Activated CD4-positive, alpha-beta T cell treated with anti-CD3 and anti-CD28 coated beads for 24 hours (primary cell): ENCODE results near the gene USP32.
"Not testable (repeated sequence)": the region's sequence is repeated elsewhere in the genome, so short reads cannot be mapped to it uniquely, and the experiment has no call there.

Experiments used
- DNase-seq, 2 donors: peaks; one replicate each; pipeline ENCODE4 v3.0.0-alpha.2; 2020; ENCODE audit warnings: low read depth in 2 of 2

The USP32 gene

GRCh38 chr17:60403523-60403810 is 11.5 kb upstream of the USP32 start:
- DNase-seq = no peak

GRCh38 chr17:60401819-60402218 is 9.9 kb upstream of the USP32 start:
- DNase-seq = no peak

GRCh38 chr17:60398227-60398959 is 6.5 kb upstream of the USP32 start:
- no peak for DNase-seq

- no peak for DNase-seq
Measured at GRCh38 chr17:60396412-60396811, 4.5 kb upstream of the USP32 start.

- DNase-seq = no peak
Measured at GRCh38 chr17:60395508-60396065, 3.7 kb upstream of the USP32 start.

DNA sequence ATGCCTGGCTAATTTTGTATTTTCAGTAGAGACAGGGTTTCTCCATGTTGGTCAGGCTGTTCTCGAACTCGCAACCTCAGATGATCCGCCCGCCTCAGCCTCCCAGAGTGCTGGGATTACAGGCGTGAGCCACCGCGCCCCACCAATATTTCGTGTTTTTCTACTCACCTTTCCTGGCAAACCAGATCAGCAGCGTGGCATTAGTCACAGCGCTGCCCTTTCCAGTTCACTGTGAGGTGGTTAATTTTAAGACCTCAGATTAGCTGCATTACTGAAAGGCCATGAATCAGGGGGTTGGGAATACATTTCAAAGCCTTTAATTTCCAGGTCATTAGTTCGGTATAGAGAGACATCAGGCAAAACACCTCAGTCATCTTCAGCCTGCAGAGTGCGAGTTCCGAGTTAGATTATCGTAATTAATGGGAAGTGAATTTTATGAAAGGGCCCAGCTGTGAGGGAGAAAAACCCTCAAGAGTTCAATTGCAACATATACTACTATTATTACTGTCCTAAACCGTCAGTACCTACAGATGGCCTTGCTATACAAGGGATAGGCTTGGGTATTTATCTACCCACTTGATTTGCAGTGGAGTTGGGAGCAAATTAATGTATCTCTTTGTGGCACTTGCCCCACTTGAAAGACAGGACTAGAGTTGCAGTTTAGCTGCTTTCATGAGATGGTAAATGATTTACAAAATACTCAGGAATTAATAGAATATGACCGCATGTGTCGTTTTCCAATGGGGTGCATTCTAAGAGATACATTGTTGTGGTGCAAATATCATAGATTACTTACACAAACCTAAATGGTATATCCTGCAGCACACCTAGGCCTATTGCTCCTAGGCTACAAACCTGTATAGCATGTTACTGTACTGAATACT is 2.1 kb upstream of the USP32 start:
- DNase-seq = no peak

DNA sequence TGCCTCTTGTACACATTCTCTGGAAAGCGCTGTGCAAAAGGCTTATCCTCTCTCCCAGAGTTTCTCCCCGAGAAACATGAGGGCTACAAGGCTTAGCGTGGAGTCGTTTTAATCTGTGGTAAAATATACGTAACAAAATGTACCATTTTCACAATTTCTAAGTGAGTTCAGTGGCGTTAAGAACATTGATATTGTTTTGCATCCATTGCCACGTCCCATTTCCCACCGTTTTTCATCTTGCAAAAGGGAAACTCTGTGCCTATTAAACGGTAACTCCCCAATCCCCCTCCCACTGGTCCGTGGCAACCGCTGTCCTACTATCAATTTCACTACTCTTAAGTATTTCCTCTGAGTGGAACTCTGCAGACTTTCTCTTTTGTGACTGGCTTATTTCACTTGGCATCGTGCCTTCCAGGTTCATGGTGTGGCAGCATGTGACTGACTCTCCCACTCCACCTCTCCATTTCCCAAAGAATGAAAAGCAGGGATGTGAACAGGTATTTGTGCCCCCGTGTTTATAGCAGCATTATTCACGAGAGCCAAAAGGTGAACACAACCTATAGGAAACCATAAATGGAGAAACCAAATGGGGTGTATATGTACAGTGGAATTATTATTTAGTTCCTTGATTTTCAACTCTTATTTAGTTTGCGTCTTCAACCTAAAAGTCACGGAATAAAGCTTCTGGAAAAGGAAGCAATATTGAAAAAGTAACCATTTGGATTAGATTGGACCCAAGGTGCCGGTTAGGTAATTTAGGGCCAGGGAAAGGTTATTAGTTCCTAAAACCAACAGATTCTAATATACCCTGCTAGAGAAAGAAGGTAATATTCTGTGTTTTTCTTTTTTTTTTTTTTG is 1.1 kb upstream of the USP32 start:
- DNase-seq = no peak

- DNase-seq = no peak
Measured at GRCh38 chr17:60391471-60392041, 377 bp downstream of the USP32 start.

DNA sequence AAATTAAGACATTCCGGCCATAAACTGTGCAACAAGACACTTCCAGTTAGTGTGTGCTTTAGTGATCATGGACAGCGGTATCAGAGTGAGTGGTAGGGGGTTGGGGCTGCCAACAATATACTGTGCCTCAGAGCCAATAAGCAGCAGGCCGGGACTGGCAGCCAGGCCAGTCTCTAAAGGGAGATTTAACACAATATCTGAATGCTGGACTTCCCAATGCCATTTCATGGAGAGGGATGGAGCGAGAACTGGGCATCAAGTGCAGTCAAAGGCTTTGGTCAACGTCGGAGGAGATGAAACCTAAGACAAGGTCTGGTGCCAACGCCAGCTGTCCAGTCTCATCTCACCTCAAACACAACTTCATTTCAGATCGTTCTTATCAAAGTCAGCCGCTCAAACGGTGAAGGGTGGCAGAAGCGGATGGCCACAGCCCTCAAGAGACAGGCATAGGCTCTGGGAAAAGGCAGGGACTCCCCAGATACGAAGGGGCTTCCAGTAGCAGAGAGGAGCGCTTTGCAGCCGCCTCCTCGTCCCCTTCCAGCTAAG is 935 bp downstream of the USP32 start:
- DNase-seq = no peak

DNA sequence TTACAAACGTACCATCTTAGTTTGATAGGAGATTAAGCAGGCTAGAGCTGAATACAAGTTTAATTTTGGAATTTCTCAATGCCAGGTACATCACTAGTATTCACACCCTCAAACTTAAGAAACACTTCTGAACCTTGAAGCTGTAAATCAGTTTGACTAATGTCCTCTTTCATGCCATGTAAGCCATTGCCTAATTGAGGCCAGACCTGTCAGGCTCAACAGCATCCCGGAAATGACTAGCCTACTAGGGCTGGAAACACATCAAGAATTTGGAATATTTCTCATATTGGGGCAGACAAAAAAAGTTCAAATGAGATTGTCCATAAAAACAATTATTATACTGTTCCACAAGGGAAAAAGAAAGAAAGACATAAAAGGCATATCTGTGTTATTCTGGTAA is 1.7 kb downstream of the USP32 start:
- no peak for DNase-seq

GRCh38 chr17:60388742-60389141 is 3.2 kb downstream of the USP32 start:
- no peak for DNase-seq

DNA sequence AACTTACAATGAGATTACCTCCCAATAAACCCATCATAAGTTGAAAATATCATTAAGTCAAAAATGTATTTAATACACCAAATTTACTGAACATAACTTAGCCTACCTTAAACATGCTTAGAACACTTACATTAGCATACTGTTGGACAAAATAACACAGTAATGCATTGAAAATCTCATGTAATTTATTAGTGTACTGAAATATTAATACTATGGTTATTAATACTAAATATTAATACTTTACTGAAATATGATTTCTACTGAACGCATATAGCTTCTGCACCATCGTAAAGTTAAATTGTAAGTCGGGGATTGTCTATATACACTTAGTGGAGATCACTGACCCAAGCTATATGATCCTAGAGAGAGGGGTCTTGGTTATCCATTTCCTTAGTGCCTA is 4.3 kb downstream of the USP32 start:
- no peak for DNase-seq

DNA sequence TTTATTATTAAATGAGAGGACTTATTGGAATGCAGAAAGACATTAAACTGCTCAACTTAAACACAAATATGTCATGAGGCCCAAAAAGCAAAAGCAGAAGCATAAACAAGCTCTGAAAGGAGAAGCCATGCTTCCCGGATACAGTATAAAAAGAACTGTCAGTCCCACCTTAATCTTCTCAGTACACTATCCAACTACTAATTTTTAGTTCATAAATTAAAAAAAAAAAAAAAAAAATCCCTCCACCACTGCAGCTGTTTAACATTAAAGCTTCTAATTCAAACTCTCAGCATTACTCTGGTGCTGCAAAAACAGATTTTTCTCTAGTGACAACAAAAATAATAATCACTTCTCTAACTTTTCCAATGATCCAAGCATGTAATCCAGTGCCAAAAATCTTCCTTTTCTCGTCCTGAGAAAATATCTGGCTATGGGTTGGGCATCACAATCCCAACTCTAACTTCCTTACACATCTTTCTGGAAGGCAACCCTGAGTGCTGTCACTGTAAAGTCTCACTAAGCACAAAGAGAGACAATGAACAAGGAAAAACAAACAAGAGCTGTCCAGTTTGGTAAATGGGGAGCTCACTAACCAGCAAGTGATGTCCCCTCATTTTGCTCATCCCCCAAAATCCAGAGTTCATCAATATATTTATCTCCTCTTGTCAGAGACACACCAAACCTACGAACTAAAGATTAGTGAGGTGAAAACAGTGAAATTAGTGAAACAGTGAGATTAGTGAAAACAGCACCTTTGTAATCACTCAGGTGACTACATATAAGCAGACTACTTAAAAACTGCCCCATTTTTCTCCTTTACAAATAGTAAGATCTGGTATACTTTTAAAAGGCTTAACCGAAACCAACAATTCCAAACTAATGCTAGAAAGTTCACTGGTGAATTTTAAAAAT is 5.5 kb downstream of the USP32 start:
- DNase-seq = no peak

GRCh38 chr17:60384921-60385320 is 7.0 kb downstream of the USP32 start:
- DNase-seq = not testable (repeated sequence)

- no peak for DNase-seq
Measured at GRCh38 chr17:60383379-60383778, 8.6 kb downstream of the USP32 start.

GRCh38 chr17:60381958-60382357 is 10.0 kb downstream of the USP32 start:
- DNase-seq = no peak

- not testable (repeated sequence) for DNase-seq
Measured at GRCh38 chr17:60379461-60379860, 12.5 kb downstream of the USP32 start.

DNA sequence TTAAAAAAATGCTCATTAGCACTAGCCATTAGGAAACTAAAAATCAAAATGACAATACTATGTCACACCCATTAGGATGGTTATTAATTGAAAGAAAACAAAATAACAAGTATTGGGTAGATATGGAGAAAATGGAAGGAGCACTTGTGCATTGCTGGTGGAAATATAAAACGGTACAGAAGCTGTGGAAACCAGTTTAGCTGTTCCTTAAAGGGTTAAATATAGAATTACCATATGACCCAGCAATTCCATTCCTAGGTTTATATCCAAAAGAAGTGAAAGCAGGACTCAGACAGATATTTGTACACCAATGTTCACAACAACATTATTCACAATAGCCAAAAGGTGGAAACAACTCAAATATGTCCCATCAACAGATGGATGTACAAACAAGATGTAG is 13.7 kb downstream of the USP32 start:
- DNase-seq = not testable (repeated sequence)

DNA sequence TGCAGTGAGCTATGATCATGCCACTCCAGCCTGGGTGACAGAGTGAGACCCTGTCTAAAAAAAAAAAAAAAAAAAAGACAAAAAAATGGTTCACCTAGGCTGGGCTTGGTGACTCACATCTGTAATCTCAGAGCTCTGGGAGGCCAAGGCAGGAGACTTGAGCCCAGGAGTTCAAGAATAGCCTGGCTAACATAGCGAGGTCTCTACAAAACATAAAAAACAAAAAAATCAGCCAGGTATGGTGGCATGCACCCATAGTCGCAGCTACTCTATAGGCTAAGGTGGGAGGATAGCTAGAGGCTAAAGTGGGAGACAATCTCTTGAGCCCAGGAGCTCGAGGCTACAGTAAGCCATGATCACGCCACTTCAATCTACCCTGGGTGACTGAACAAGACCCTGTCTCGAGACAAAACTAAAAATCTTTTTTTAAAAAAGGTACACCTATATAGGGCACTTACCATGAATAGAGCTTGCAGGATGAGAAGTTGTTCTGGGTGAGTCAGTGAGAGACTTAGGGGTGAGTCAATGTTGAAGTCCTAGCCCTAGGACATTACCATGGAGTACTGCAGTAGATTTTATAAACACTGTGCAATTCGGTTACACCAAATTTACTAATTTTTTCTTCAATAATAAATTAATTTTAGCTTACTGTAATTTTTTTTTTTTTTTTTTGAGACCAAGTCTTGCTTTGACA is 19.0 kb downstream of the USP32 start:
- no peak for DNase-seq
